Skeletal muscle satellite cell (primary cell): ENCODE data around the gene PIK3R5.

ENCODE experiments used
- H3K27me3 ChIP-seq: 2 replicates; pipeline ENCODE4 v1.7.0; 2013; ENCODE audit warnings: low read length; ENCODE audit not compliant: control insufficient read depth, insufficient read depth
- H3K36me3 ChIP-seq: 2 replicates; pipeline ENCODE4 v1.7.0; 2013; ENCODE audit warnings: mild to moderate bottlenecking, control low read depth, low read length; ENCODE audit not compliant: insufficient read depth
- H3K4me1 ChIP-seq: 2 replicates; pipeline ENCODE4 v1.7.0; 2013; ENCODE audit warnings: low read length; ENCODE audit not compliant: control insufficient read depth, insufficient read depth
- H3K4me2 ChIP-seq: 2 replicates; pipeline ENCODE4 v1.7.0; 2013; ENCODE audit warnings: mild to moderate bottlenecking, low read length
- H3K4me3 ChIP-seq: 2 replicates; pipeline ENCODE4 v1.7.0; 2013; ENCODE audit warnings: low read length
- H3K9ac ChIP-seq: 2 replicates; pipeline ENCODE4 v1.7.0; 2013; ENCODE audit warnings: mild to moderate bottlenecking, low read depth, low read length, moderate library complexity
- H3K9me3 ChIP-seq: replicated peaks from 2 replicates; pipeline ENCODE4 v1.7.0; 2013; ENCODE audit warnings: mild to moderate bottlenecking, control low read depth, low read length

Gene PIK3R5

DNA sequence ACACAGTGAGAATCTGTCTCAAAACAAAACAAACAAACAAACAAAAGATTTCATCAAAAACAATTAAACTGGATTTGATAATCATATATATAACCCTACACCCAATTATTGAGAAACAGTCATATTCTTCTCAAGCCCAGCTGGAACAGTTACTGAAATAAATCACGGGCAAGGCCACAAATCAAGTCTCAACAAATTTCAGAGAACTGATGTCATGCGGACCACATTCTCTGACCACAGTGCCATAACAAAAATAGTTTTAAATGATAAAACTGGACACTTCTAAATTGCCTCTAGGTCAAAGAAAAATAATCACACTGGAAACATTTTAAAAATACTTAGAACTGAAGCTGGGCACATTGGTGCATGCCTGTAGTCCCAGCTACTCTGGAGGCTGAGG, 15.9 kb upstream of the PIK3R5 start:
- H3K27me3 ChIP-seq, result no peaks in the 10 kb centered on the region
- H3K4me2 ChIP-seq, result no peak overlapping the region
- H3K4me1 ChIP-seq, result no peaks in the 10 kb centered on the region
- H3K4me3 ChIP-seq, result no peak overlapping the region
- no peak overlapping the region for H3K9ac ChIP-seq
- no peaks in the 10 kb centered on the region for H3K36me3 ChIP-seq
- H3K9me3 ChIP-seq, result no peaks in the 10 kb centered on the region

DNA sequence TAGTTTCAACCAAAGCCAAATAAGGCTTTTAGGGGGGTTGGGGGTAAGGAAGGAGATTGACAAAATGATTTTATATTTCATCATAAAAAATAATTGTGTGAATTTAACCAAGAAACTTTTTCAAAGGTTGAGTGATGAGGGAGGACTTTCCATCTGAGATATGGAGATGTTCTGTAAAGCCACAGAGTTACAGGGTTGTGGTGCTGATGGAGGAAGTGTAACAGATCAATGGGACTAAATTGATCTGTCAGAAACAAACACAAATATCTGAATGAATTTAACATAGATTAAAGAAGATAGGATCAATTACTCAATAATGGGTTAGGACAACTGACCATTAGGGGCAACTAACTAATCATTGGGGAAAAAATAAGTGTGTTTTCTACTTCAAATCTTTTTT, 14.2 kb upstream of the PIK3R5 start:
- no peak overlapping the region for H3K9ac ChIP-seq
- no peak overlapping the region for H3K4me3 ChIP-seq
- no peaks in the 10 kb centered on the region for H3K36me3 ChIP-seq
- H3K4me1 ChIP-seq, result no peaks in the 10 kb centered on the region
- no peaks in the 10 kb centered on the region for H3K9me3 ChIP-seq
- H3K4me2 ChIP-seq, result no peak overlapping the region
- H3K27me3 ChIP-seq, result no peaks in the 10 kb centered on the region

DNA sequence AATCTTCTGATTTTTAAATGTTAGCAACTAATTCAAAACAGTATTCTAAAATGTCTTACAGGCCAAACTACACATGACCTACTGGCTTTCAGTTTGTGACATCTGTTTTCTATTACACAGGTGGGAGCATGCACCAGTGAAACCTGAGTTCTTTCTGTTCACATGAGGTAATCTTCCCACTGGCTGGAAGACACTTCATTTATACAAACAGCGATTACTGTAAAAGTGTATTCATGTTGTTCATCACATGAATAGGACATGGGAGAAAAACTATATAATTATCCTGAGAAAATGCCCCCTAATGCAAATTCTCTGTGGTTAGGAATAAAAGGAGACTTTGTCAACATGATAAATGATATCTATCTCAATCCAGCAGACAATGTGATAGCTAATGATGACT, 11.1 kb upstream of the PIK3R5 start:
- H3K4me3 ChIP-seq, result no peak overlapping the region
- no peak overlapping the region for H3K4me2 ChIP-seq
- H3K4me1 ChIP-seq, result no peaks in the 10 kb centered on the region
- H3K9ac ChIP-seq, result no peak overlapping the region
- no peaks in the 10 kb centered on the region for H3K36me3 ChIP-seq
- no peaks in the 10 kb centered on the region for H3K9me3 ChIP-seq
- no peaks in the 10 kb centered on the region for H3K27me3 ChIP-seq

DNA sequence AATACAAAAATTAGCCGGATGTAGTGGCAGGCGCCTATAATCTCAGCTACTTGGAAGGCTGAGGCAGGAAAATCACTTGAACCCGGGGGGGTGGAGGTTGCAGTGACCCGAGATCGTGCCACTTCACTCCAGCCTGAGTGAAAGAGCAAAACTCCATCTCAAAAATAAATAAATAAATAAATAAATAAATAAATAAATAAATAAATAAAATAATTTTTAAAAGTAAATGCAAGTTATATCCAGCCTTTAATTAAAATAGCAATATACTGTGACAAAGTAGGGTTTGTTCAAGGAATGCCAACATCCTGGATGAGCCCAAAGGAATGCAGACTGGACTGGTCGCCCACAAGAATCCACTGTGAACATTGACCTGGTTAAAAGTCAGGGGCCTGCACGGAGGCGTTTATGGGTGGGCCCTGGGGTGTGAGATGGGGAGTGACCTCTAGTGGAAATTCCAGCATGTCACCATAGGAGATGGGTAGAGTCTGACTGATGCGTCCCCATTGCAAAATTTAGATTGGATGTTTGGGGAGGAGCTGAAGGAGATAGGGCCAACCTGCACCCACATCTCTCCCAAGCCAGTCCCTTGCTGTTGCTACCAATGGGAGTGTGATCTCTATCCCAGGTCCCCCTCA, 9.7 kb upstream of the PIK3R5 start:
- Histone ChIP-seq H3K4me2 (no peak overlapping the region), H3K27me3 (no peaks in the 10 kb centered on the region), H3K9me3 (no peaks in the 10 kb centered on the region), H3K9ac (no peak overlapping the region), H3K36me3 (no peaks in the 10 kb centered on the region), H3K4me1 (no peaks in the 10 kb centered on the region), H3K4me3 (no peak overlapping the region)

DNA sequence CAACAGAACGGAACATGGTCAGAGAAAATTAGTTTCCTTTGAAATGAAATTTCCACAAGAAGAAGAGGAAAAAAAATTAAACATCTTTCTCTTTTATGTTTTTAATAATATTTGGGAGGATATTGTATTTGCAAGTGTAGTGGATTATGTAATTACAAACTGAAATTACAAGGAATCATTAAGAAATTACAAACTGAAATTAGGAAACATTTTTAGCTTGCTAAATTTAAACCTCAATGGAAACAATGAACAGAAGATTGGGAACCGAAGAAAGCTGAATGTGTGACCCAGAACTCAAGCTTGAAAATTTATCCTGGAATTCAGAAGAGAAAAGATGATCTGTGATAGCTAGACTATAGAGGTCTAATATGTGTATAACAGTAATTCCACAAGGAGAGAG, 4.4 kb upstream of the PIK3R5 start:
- no peak overlapping the region for H3K4me2 ChIP-seq
- no peaks in the 10 kb centered on the region for H3K9me3 ChIP-seq
- H3K27me3 ChIP-seq, result no peaks in the 10 kb centered on the region
- H3K36me3 ChIP-seq, result no peaks in the 10 kb centered on the region
- H3K9ac ChIP-seq, result no peak overlapping the region
- H3K4me1 ChIP-seq, result no peaks in the 10 kb centered on the region
- H3K4me3 ChIP-seq, result no peak overlapping the region

DNA sequence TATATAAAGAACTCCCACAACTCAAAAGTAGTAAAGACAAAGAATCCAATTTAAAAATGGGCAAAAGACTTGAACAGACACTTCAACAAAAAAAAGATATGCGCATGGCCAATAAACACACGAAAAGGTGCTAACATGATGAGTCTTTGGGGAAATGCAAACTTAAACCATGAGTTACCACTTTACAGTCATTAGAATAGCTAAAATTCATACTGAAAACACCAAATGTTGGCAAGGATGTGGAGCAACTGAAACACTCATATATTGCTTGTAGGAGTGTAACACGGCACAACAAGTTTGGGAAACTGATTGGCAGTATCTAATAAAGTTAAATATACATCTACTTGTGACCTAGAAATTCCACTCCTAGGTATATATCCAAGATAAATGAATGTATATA, 3.0 kb upstream of the PIK3R5 start:
- Histone ChIP-seq H3K4me2 (no peak overlapping the region), H3K9me3 (no peaks in the 10 kb centered on the region), H3K4me3 (no peak overlapping the region)

DNA sequence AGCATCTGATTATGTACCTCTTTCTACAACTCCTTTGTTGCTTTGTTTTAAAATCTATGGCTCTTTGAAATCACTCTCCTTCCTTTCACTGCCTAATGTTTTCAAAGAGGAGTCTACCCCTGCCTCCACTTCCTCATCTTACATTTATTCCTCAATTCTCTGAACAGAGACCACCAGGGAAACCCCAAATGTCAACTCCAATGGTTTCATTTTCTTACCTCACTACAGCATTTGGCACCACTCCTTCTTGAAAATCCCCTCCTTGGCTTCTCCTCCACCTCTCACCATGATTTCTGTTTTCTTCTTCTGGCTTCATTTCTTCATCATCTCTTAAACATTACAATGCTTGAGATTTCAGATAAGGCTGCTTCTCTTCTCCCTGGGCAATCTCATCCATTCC, 2.4 kb upstream of the PIK3R5 start:
- no peak overlapping the region for H3K4me3 ChIP-seq
- H3K9me3 ChIP-seq, result no peaks in the 10 kb centered on the region
- no peak overlapping the region for H3K4me2 ChIP-seq
- H3K27me3 ChIP-seq, result no peaks in the 10 kb centered on the region
- no peak overlapping the region for H3K9ac ChIP-seq
- no peaks in the 10 kb centered on the region for H3K36me3 ChIP-seq
- no peaks in the 10 kb centered on the region for H3K4me1 ChIP-seq

More for the DNA sequence above, 3.0 kb upstream of the PIK3R5 start:
- Histone ChIP-seq H3K27me3 (no peaks in the 10 kb centered on the region), H3K36me3 (no peaks in the 10 kb centered on the region), H3K4me1 (no peaks in the 10 kb centered on the region), H3K9ac (no peak overlapping the region)

DNA sequence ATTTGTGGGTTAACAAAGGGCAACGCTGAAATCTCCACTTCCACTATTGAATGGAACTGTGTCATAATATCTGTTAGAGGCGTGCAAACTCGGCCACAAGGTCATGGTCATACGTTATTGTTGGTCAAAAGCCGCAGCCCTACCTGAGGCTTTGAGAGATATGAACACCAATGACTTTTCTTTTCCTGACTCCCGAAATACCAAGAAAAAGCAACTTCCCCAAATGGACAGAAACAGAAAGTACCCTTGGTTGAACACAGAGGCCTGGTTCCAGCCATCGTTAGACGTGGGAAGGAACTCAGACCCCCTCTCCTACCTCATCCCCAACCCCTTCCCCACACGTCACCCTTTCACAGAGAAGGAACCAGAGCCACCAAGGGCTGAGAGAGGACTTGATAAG, 1.4 kb upstream of the PIK3R5 start:
- no peaks in the 10 kb centered on the region for H3K36me3 ChIP-seq
- H3K4me2 ChIP-seq, result no peak overlapping the region
- no peaks in the 10 kb centered on the region for H3K9me3 ChIP-seq
- no peak overlapping the region for H3K4me3 ChIP-seq
- no peak overlapping the region for H3K9ac ChIP-seq
- H3K27me3 ChIP-seq, result no peaks in the 10 kb centered on the region
- H3K4me1 ChIP-seq, result no peaks in the 10 kb centered on the region

DNA sequence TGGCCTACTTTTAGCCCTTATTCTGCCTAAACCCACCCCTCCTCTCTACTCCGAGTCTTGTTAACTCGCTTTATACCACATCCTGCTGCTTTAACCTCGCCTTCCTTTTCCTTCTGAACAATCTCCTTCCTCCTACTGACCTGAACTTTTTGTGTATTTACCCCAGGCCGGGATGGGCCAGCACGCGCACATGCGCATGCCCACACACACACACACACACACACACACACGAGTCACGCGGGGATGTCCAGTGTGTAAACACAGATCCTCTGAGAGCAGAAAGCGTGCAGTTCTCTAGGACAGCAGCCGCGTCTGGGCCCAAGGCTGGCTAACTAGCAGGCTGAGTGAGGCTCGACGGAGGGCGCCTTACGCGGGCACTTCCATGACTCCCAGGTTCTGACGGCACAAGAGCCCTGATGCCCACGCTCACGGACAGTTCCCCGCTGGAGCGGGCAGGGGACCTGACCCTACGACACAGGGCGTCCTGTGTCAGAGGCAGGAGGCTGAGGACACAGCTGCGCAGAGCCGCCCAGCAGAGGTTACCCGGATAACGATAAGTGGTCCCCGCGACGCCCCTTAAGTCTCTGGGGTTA, 610 bp downstream of the PIK3R5 start:
- Histone ChIP-seq H3K36me3 (no peaks in the 10 kb centered on the region), H3K4me2 (no peak overlapping the region), H3K4me3 (no peak overlapping the region), H3K27me3 (no peaks in the 10 kb centered on the region), H3K9me3 (no peaks in the 10 kb centered on the region), H3K9ac (no peak overlapping the region), H3K4me1 (no peaks in the 10 kb centered on the region)

DNA sequence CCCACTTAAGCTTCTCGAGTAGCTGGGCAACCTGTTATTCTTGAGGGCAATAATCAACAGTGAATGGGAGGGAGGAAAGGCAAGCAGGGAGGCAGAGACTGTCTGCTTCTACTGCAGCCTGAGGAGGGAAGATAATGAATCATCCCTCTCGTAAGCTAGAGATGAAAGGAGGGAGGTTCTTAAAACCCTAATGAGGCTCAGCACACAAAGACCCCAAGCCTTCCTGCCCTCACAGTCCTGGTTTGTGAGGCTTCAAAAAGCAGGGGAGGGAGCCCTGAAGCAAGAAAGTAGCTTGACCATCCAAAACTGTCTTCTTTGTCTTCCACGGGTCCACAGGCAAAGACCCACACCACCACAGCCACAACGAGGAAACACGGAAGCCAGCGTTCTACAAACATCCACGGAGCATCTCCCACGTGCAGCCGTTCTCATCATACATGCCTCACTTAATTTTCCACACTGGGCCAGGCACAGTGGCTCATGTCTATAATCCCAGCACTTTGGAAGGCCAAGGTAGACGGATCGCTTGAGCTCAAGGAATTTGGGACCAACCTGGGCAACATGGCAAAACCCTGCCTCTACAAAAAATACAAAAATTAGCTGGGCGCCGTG, 1.8 kb downstream of the PIK3R5 start:
- Histone ChIP-seq H3K27me3 (no peaks in the 10 kb centered on the region), H3K4me2 (no peak overlapping the region), H3K36me3 (no peaks in the 10 kb centered on the region), H3K4me1 (no peaks in the 10 kb centered on the region), H3K9ac (no peak overlapping the region), H3K9me3 (no peaks in the 10 kb centered on the region), H3K4me3 (no peak overlapping the region)

DNA sequence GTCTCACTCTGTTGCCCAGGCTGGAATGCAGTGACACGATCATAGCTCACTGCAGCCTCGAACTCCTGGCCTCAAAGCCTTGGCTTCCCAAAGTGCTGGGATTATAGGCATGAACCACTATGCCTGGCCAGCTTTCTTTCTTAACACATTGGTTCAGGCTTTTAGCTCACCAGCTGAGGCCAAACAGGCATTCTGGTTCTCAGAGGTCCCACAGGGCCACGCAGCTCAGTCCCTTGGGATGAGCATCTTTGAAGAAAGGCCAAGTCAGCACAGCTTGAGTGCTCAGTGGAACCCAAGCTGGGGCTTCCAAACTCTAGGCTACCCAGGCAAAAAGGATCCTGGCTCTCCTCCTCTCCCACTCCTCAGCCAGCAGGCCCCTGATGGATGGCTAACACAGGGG, 2.5 kb downstream of the PIK3R5 start:
- Histone ChIP-seq H3K9ac (no peak overlapping the region), H3K36me3 (no peaks in the 10 kb centered on the region), H3K27me3 (no peaks in the 10 kb centered on the region), H3K9me3 (no peaks in the 10 kb centered on the region), H3K4me2 (no peak overlapping the region), H3K4me3 (no peak overlapping the region), H3K4me1 (no peaks in the 10 kb centered on the region)

DNA sequence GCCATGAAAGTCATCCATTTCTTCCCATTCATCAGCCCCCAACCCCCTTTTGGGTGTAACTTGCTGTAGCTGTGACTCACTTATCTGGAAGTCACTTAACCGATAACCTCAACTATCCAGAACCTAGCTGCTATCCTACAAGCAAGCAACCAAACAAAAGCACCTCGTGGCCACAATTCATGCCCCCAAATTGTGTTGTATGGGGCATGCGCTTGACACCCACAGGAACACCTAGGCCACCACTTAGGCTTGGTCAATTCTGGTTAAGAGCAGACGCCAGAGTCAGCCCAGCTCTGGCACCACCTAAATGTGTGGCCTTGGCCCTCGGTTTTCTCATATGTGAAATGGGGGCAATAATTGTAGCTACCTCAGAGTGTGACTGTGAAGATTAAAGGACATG, 3.7 kb downstream of the PIK3R5 start:
- H3K36me3 ChIP-seq, result no peaks in the 10 kb centered on the region
- H3K4me3 ChIP-seq, result no peak overlapping the region
- H3K27me3 ChIP-seq, result no peaks in the 10 kb centered on the region
- no peaks in the 10 kb centered on the region for H3K9me3 ChIP-seq
- H3K9ac ChIP-seq, result no peak overlapping the region
- no peaks in the 10 kb centered on the region for H3K4me1 ChIP-seq
- H3K4me2 ChIP-seq, result no peak overlapping the region
